Natural killer cell (primary cell): Measurements from ENCODE around the gene TPRX2. TPM values are rescaled to one million over a fixed set of nuclear protein-coding genes. Genes with fewer than 3 reads are reported as not detected.
"Not testable (repeated sequence)": the region's sequence is repeated elsewhere in the genome, so short reads cannot be mapped to it uniquely, and the experiment has no call there.

Source experiments
- ATAC-seq, 3 donors: fragments of 150-1000 bp in 2 of 3; fragments of 200-7000 bp in 1 of 3; cut with Tn5 transposase; 1 replicate in 1 of 3; 2 replicates in 2 of 3; pipeline ENCODE4 v1.10.0; 2021; ENCODE audit warnings: mild to moderate bottlenecking in 2 of 3, moderate library complexity in 2 of 3
- DNase-seq, 2 donors: peaks; one replicate each; pipeline versions ENCODE4 v3.0.0 to v3.0.0-alpha.2; 2013 to 2021; ENCODE audit warnings: mixed read lengths in 1 of 2
- H3K27ac ChIP-seq: one replicate; pipeline ENCODE4 v1.5.1; 2013; ENCODE audit warnings: mild to moderate bottlenecking, low read length
- H3K27me3 ChIP-seq: one replicate; pipeline ENCODE4 v1.6.1; 2013; ENCODE audit warnings: low read length; ENCODE audit not compliant: control insufficient read depth, insufficient read depth
- H3K36me3 ChIP-seq: one replicate; pipeline ENCODE4 v1.6.1; 2013; ENCODE audit warnings: low read length; ENCODE audit not compliant: control insufficient read depth, insufficient read depth
- H3K4me1 ChIP-seq: one replicate; pipeline ENCODE4 v1.6.1; 2013; ENCODE audit warnings: low read length; ENCODE audit not compliant: control insufficient read depth, insufficient read depth
- H3K4me3 ChIP-seq: one replicate; pipeline ENCODE4 v1.5.1; 2013; ENCODE audit warnings: low read length
- H3K9me3 ChIP-seq: one replicate; pipeline ENCODE4 v1.6.1; 2013; ENCODE audit warnings: low read length; ENCODE audit not compliant: control insufficient read depth, insufficient read depth
- H3K27ac Mint-ChIP-seq, 2 donors: one replicate each; pipeline ENCODE4 v1.8.0; 2022; ENCODE audit warnings: mild to moderate bottlenecking in 2 of 2, mixed read lengths in 2 of 2, moderate library complexity in 1 of 2
- H3K27me3 Mint-ChIP-seq, 2 donors: one replicate each; pipeline ENCODE4 v1.8.0; 2022; ENCODE audit warnings: low read depth in 2 of 2, mixed read lengths in 2 of 2
- H3K36me3 Mint-ChIP-seq: one replicate; pipeline ENCODE4 v1.8.0; 2022; ENCODE audit warnings: mixed read lengths
- H3K4me1 Mint-ChIP-seq, 2 donors: one replicate each; pipeline ENCODE4 v1.8.0; 2022; ENCODE audit warnings: mixed read lengths in 2 of 2
- H3K4me3 Mint-ChIP-seq: one replicate; pipeline ENCODE4 v1.8.0; 2022; ENCODE audit warnings: mild to moderate bottlenecking, moderate library complexity, mixed read lengths
- H3K9me3 Mint-ChIP-seq, 2 donors: one replicate each; pipeline ENCODE4 v1.8.0; 2022; ENCODE audit warnings: mixed read lengths in 2 of 2
- CTCF ChIP-seq: fragments of 200-600 bp; IDR thresholded peaks from one replicate; pipeline ENCODE4 v1.8.0; 2022; ENCODE audit warnings: antibody characterized with exemption
- WGBS: methylation state at CpG from one replicate; pipeline ENCODE4 v1.1.7; 2013; ENCODE audit warnings: missing lambda C conversion rate; ENCODE audit not compliant: insufficient coverage; 5-methylcytosine and 5-hydroxymethylcytosine counted together
- intact Hi-C: fragments of 100-400 bp; cut with micrococcal nuclease; formaldehyde crosslinking; loops from one replicate; pipeline ENCODE4 v1.14.2; 2022
- total RNA-seq, 4 donors: library from RNA; stranded (reverse); fragments of 120-200 nt in 1 of 4; gene quantifications; one replicate each; pipeline versions ENCODE4 v1.2.3 to v1.2.4, GENCODE V29; 2013 to 2022

Gene TPRX2
- total RNA-seq, 3 donors from 2014 or later (not counting 1 experiment from before 2014, with no cell fraction given) = not detected

- ATAC-seq = no peak
- WGBS = 83% methylated on average over 6 of the region's 7 CpGs
- no peak for DNase-seq
Observed at GRCh38 chr19:47901370-47901769, 42.3 kb downstream of the TPRX2 start.

GRCh38 chr19:47909350-47909749 lies 50.3 kb downstream of the TPRX2 start:
- H3K36me3 Mint-ChIP-seq, H3K27ac Mint-ChIP-seq, H3K9me3 ChIP-seq, H3K27me3 Mint-ChIP-seq, H3K27me3 ChIP-seq, H3K4me1 Mint-ChIP-seq, H3K4me3 ChIP-seq, intact Hi-C loops, H3K9me3 Mint-ChIP-seq, H3K4me3 Mint-ChIP-seq, ATAC-seq, H3K36me3 ChIP-seq, H3K4me1 ChIP-seq, H3K27ac ChIP-seq: not testable (repeated sequence)
- under 1% methylated on average over 5 of the region's 14 CpGs for WGBS
- TF ChIP-seq CTCF = peak; percentile 66
- peak in 1 of 2 donors; percentile 81 for DNase-seq

More at GRCh38 chr19:47901370-47901769, 42.3 kb downstream of the TPRX2 start:
- Histone ChIP-seq H3K4me1 (no peaks in the 10 kb centered on the region), H3K9me3 (no peaks in the 10 kb centered on the region), H3K36me3 (no peaks in the 10 kb centered on the region), H3K27me3 (no peaks in the 10 kb centered on the region), H3K4me3 (no peak overlapping the region), H3K27ac (no peak overlapping the region)
- H3K4me1 Mint-ChIP-seq = no peaks in the 10 kb centered on the region
- H3K4me3 Mint-ChIP-seq = no peak overlapping the region
- H3K9me3 Mint-ChIP-seq = no peaks in the 10 kb centered on the region
- no peak for TF ChIP-seq CTCF
- intact Hi-C loops = no loop called here
- no peaks in the 10 kb centered on the region for H3K36me3 Mint-ChIP-seq
- no peak overlapping the region for H3K27ac Mint-ChIP-seq
- peaks cover 3 to 7% of the 10 kb centered on the region in 2 donors for H3K27me3 Mint-ChIP-seq

GRCh38 chr19:47910191-47910590 lies 51.2 kb downstream of the TPRX2 start:
- H3K4me3 Mint-ChIP-seq, H3K4me1 ChIP-seq, H3K9me3 Mint-ChIP-seq, H3K9me3 ChIP-seq, H3K4me3 ChIP-seq, H3K27ac Mint-ChIP-seq, H3K36me3 ChIP-seq, H3K27ac ChIP-seq, H3K27me3 Mint-ChIP-seq, DNase-seq, H3K36me3 Mint-ChIP-seq, H3K27me3 ChIP-seq, intact Hi-C loops, ATAC-seq, H3K4me1 Mint-ChIP-seq: not testable (repeated sequence)
- no CpG with 5 or more reads among the region's 2 CpGs for WGBS

Other genes starting within 250 kb of the TPRX2 start
- gene EHD2, start 145.8 kb upstream of the TPRX2 start, total RNA-seq = under 1 TPM; 0.09 to 0.40 (median 0.12) TPM
- gene NOP53, start 113.7 kb upstream of the TPRX2 start, total RNA-seq = 100 to 1,000 TPM; 416 to 445 (median 428) TPM
- 100 to 1,000 TPM in 1 of 3 donors, 10 to 100 TPM in 2; 90.5 to 104 (median 97.2) TPM for gene SELENOW, start 80.5 kb upstream of the TPRX2 start, total RNA-seq
- not detected for gene TPRX1, start 54.7 kb upstream of the TPRX2 start, total RNA-seq
- gene CRX, start 37.3 kb upstream of the TPRX2 start, total RNA-seq = not detected
- gene SULT2A1, start 27.1 kb downstream of the TPRX2 start, total RNA-seq = not detected
- not detected for gene BSPH1, start 132.9 kb downstream of the TPRX2 start, total RNA-seq
- not detected for gene ELSPBP1, start 135.4 kb downstream of the TPRX2 start, total RNA-seq
- under 1 TPM in 2 of 3 donors, not detected in 1; 0.38 to 0.96 TPM for gene CABP5, start 184.8 kb downstream of the TPRX2 start, total RNA-seq